Measurements from ENCODE around the gene KCNJ9.

KCNJ9 gene

DNA sequence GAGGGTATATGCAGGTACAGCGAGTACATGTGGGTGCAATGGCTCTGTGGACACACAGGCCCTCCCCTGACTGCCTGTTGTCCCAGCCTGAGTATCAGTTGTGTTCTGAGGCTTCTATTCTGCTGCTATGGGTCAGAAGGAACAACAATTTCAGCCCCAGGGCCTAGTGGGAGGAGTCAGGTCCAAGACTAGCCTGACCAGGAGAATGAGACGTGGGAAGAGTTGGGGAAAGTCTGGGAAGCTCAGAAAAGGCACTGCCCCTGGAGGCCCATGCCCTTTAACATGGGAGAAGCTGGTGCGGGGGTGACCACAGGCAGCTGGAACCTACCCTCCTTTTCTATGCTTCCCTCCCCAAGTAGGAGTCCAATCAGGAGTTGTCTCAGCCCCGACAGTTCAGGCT lies 9.4 kb downstream of the KCNJ9 start:
- Histone ChIP-seq H3K4me2 (ENCODE audit: low read depth, low read length, poor library complexity, severe bottlenecking) (no peak overlapping the region), H3F3A (ENCODE audit: low read depth) (no peaks in the 10 kb centered on the region), H3K27me3 (ENCODE audit: insufficient read depth, low read length, poor library complexity, severe bottlenecking) (no peaks in the 10 kb centered on the region), H3K9me2 (replicated peaks; ENCODE audit: low read depth, low read length) (no peaks in the 10 kb centered on the region), H3K79me2 (ENCODE audit: insufficient read depth, low read length) (no peaks in the 10 kb centered on the region), H3K9me3 (ENCODE audit: insufficient read depth, low read depth, low read length) (no peaks in the 10 kb centered on the region), H3K36me3 (ENCODE audit: insufficient read depth, low read length) (peaks cover 3% of the 10 kb centered on the region; the same call in 1 of the 2 replicates), H3K4me3 (ENCODE audit: low read length, poor library complexity, severe bottlenecking) (no peak overlapping the region), H3K4me1 (ENCODE audit: insufficient read depth, low read length, poor library complexity, severe bottlenecking) (no peaks in the 10 kb centered on the region), H4K20me1 (ENCODE audit: insufficient read depth, low read length, poor library complexity, severe bottlenecking) (no peaks in the 10 kb centered on the region), H3K9ac (ENCODE audit: low read depth, low read length, poor library complexity, severe bottlenecking) (no peak overlapping the region), H2AFZ (ENCODE audit: low read length) (no peak overlapping the region)
- no peak for TF ChIP-seq EZH2phosphoT487 (IDR thresholded peaks at IDR 0.05; ENCODE audit: borderline replicate concordance)
- TF ChIP-seq, protein P1, sequence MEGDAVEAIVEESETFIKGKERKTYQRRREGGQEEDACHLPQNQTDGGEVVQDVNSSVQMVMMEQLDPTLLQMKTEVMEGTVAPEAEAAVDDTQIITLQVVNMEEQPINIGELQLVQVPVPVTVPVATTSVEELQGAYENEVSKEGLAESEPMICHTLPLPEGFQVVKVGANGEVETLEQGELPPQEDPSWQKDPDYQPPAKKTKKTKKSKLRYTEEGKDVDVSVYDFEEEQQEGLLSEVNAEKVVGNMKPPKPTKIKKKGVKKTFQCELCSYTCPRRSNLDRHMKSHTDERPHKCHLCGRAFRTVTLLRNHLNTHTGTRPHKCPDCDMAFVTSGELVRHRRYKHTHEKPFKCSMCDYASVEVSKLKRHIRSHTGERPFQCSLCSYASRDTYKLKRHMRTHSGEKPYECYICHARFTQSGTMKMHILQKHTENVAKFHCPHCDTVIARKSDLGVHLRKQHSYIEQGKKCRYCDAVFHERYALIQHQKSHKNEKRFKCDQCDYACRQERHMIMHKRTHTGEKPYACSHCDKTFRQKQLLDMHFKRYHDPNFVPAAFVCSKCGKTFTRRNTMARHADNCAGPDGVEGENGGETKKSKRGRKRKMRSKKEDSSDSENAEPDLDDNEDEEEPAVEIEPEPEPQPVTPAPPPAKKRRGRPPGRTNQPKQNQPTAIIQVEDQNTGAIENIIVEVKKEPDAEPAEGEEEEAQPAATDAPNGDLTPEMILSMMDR (conservative IDR thresholded peaks at IDR 0.05; ENCODE audit: low read length) = no peak

DNA sequence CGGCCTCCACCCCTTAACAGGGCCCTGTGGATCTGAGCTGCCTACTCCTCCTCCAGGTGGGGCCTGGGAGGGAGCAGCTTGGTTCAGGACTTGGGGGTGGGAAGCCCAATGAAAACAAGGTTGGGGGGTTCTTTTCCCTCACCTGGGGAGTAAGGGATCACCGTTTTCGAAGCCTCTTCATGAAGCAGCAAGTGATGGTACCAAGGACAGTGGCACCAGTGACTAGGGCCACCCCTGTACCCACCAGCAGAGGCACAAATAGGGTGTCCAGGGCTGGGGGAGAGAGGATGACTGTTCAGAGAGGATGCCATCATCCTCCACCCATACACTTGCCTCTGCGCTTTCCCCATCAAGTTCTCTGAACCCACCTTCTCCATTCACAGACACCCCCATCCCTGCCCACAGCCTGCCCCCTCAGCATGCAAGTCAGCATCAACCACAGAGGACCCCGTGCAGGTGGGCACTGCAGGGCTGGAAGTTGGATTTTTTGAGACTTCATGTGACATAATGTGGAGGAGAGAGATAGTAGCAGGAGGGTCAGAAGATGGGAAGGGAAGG lies 10.4 kb downstream of the KCNJ9 start:
- Histone ChIP-seq H3K4me3 (ENCODE audit: low read length, poor library complexity, severe bottlenecking) (no peak overlapping the region), H3K4me2 (ENCODE audit: low read depth, low read length, poor library complexity, severe bottlenecking) (no peak overlapping the region), H3K9ac (ENCODE audit: low read depth, low read length, poor library complexity, severe bottlenecking) (no peak overlapping the region), H3F3A (ENCODE audit: low read depth) (no peaks in the 10 kb centered on the region), H3K4me1 (ENCODE audit: insufficient read depth, low read length, poor library complexity, severe bottlenecking) (peaks cover 4% of the 10 kb centered on the region), H2AFZ (ENCODE audit: low read length) (no peak overlapping the region), H3K79me2 (ENCODE audit: insufficient read depth, low read length) (peaks cover 5% of the 10 kb centered on the region; the same call in 1 of the 2 replicates), H3K36me3 (ENCODE audit: insufficient read depth, low read length) (peaks cover 3% of the 10 kb centered on the region; the same call in 1 of the 2 replicates), H3K27me3 (ENCODE audit: insufficient read depth, low read length, poor library complexity, severe bottlenecking) (no peaks in the 10 kb centered on the region), H3K9me2 (replicated peaks; ENCODE audit: low read depth, low read length) (no peaks in the 10 kb centered on the region), H4K20me1 (ENCODE audit: insufficient read depth, low read length, poor library complexity, severe bottlenecking) (no peaks in the 10 kb centered on the region), H3K9me3 (ENCODE audit: insufficient read depth, low read depth, low read length) (no peaks in the 10 kb centered on the region)
- TF ChIP-seq, protein P1 (conservative IDR thresholded peaks at IDR 0.05; ENCODE audit: low read length) = no peak
- TF ChIP-seq EZH2phosphoT487 (IDR thresholded peaks at IDR 0.05; ENCODE audit: borderline replicate concordance) = no peak

DNA sequence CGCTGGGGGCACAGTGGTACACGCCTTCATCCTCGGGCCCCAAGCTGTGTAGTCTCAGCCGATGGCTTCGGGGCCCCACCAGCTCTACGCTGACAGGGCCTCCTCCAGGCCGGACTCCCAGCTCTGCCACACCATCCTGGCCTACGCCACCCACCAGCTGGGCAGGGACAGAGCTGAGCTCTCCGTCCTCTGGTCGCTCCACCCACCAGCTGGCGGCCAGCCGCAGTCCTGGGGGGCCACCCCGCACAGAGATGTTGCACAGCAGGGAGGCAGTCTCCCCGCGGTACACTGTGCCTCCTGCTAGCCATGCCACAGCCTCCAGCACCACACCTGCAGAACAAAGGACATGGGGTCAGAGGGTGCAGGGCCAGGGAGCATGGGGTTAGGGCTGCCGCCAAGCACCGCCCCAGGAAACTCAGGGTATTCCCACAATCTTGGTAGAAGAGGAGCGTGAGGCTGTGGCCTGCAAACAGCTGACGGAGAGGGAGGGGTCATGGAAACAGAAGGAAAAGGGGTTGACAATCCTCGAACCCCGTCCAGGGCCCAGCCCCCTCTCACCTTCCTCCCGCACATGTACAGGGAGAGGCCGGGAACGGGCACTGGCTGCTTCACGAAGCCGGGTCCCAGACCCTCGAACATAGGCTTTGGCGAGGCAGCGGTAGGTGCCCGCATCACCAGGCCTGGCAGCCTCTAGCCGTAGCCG lies 11.2 kb downstream of the KCNJ9 start:
- H3K4me3 ChIP-seq (ENCODE audit: low read length, poor library complexity, severe bottlenecking) = no peak overlapping the region
- H3K4me1 ChIP-seq (ENCODE audit: insufficient read depth, low read length, poor library complexity, severe bottlenecking) = peaks cover 12% of the 10 kb centered on the region
- peaks cover 3% of the 10 kb centered on the region; the same call in 1 of the 2 replicates for H3K36me3 ChIP-seq (ENCODE audit: insufficient read depth, low read length)
- H3K4me2 ChIP-seq (ENCODE audit: low read depth, low read length, poor library complexity, severe bottlenecking) = no peak overlapping the region
- no peaks in the 10 kb centered on the region for H3K9me3 ChIP-seq (ENCODE audit: insufficient read depth, low read depth, low read length)
- H4K20me1 ChIP-seq (ENCODE audit: insufficient read depth, low read length, poor library complexity, severe bottlenecking) = no peaks in the 10 kb centered on the region
- H3K79me2 ChIP-seq (ENCODE audit: insufficient read depth, low read length) = peaks cover 11% of the 10 kb centered on the region; the same call in 1 of the 2 replicates
- no peak overlapping the region for H2AFZ ChIP-seq (ENCODE audit: low read length)
- H3F3A ChIP-seq (ENCODE audit: low read depth) = no peaks in the 10 kb centered on the region
- H3K27me3 ChIP-seq (ENCODE audit: insufficient read depth, low read length, poor library complexity, severe bottlenecking) = no peaks in the 10 kb centered on the region
- TF ChIP-seq, protein P1 (conservative IDR thresholded peaks at IDR 0.05; ENCODE audit: low read length) = no peak
- TF ChIP-seq EZH2phosphoT487 (IDR thresholded peaks at IDR 0.05; ENCODE audit: borderline replicate concordance) = no peak
- H3K9ac ChIP-seq (ENCODE audit: low read depth, low read length, poor library complexity, severe bottlenecking) = no peak overlapping the region
- no peaks in the 10 kb centered on the region for H3K9me2 ChIP-seq (replicated peaks; ENCODE audit: low read depth, low read length)
